ENCODE results near the gene MT1B.

MT1B gene

GRCh38 chr16:56643833-56644232 is 7.9 kb upstream of the MT1B start:
- no peak overlapping the region for H3K4me3 ChIP-seq (ENCODE audit: low read depth, low read length)

GRCh38 chr16:56645311-56645710 is 6.4 kb upstream of the MT1B start:
- no peak for TF ChIP-seq MYC (IDR thresholded peaks at IDR 0.05; ENCODE audit: low read depth, low read length)
- no peak for TF ChIP-seq POLR2A (IDR thresholded peaks at IDR 0.05; ENCODE audit: extremely low read depth, insufficient read length)
- no peak for TF ChIP-seq CTCF (IDR thresholded peaks at IDR 0.05; ENCODE audit: low read depth, low read length)
- TF ChIP-seq MAX (IDR thresholded peaks at IDR 0.05; ENCODE audit: low read depth, low read length): no peak
- DNase-seq (ENCODE audit: low read depth): no peak
- H3K4me3 ChIP-seq (ENCODE audit: low read depth, low read length): no peak overlapping the region

More at GRCh38 chr16:56643833-56644232, 7.9 kb upstream of the MT1B start:
- TF ChIP-seq MAX (IDR thresholded peaks at IDR 0.05; ENCODE audit: low read depth, low read length) (no peak), MYC (IDR thresholded peaks at IDR 0.05; ENCODE audit: low read depth, low read length) (no peak), POLR2A (IDR thresholded peaks at IDR 0.05; ENCODE audit: extremely low read depth, insufficient read length) (no peak), CTCF (IDR thresholded peaks at IDR 0.05; ENCODE audit: low read depth, low read length) (no peak)
- no peak for DNase-seq (ENCODE audit: low read depth)

GRCh38 chr16:56645838-56646237 is 5.8 kb upstream of the MT1B start:
- H3K4me3 ChIP-seq (ENCODE audit: low read depth, low read length): no peak overlapping the region
- no peak for DNase-seq (ENCODE audit: low read depth)
- no peak for TF ChIP-seq MAX (IDR thresholded peaks at IDR 0.05; ENCODE audit: low read depth, low read length)
- no peak for TF ChIP-seq MYC (IDR thresholded peaks at IDR 0.05; ENCODE audit: low read depth, low read length)
- no peak for TF ChIP-seq POLR2A (IDR thresholded peaks at IDR 0.05; ENCODE audit: extremely low read depth, insufficient read length)
- no peak for TF ChIP-seq CTCF (IDR thresholded peaks at IDR 0.05; ENCODE audit: low read depth, low read length)

- H3K4me3 ChIP-seq (ENCODE audit: low read depth, low read length): no peak overlapping the region
- TF ChIP-seq MYC (IDR thresholded peaks at IDR 0.05; ENCODE audit: low read depth, low read length) (no peak), POLR2A (IDR thresholded peaks at IDR 0.05; ENCODE audit: extremely low read depth, insufficient read length) (no peak), CTCF (IDR thresholded peaks at IDR 0.05; ENCODE audit: low read depth, low read length) (no peak), MAX (IDR thresholded peaks at IDR 0.05; ENCODE audit: low read depth, low read length) (no peak)
- DNase-seq (ENCODE audit: low read depth): no peak
Measured at GRCh38 chr16:56647641-56648431, 3.9 kb upstream of the MT1B start.

GRCh38 chr16:56649271-56649670 is 2.4 kb upstream of the MT1B start:
- no peak for TF ChIP-seq POLR2A (IDR thresholded peaks at IDR 0.05; ENCODE audit: extremely low read depth, insufficient read length)
- no peak for TF ChIP-seq MYC (IDR thresholded peaks at IDR 0.05; ENCODE audit: low read depth, low read length)
- no peak for TF ChIP-seq MAX (IDR thresholded peaks at IDR 0.05; ENCODE audit: low read depth, low read length)
- no peak for TF ChIP-seq CTCF (IDR thresholded peaks at IDR 0.05; ENCODE audit: low read depth, low read length)
- DNase-seq (ENCODE audit: low read depth): no peak
- H3K4me3 ChIP-seq (ENCODE audit: low read depth, low read length): no peak overlapping the region

Measured in NB4 (cell line).